GM19351 (cell line): ENCODE results near the gene EIF2D.
"Not testable (repeated sequence)": the region's sequence is repeated elsewhere in the genome, so short reads cannot be mapped to it uniquely, and the experiment has no call there.

Experiments
- ATAC-seq: cut with Tn5 transposase; IDR thresholded peaks from one replicate; pipeline ENCODE4 v1.9.1; 2021; ENCODE audit warnings: mild to moderate bottlenecking, moderate library complexity; ENCODE audit not compliant: unreplicated experiment

EIF2D gene, protein sequence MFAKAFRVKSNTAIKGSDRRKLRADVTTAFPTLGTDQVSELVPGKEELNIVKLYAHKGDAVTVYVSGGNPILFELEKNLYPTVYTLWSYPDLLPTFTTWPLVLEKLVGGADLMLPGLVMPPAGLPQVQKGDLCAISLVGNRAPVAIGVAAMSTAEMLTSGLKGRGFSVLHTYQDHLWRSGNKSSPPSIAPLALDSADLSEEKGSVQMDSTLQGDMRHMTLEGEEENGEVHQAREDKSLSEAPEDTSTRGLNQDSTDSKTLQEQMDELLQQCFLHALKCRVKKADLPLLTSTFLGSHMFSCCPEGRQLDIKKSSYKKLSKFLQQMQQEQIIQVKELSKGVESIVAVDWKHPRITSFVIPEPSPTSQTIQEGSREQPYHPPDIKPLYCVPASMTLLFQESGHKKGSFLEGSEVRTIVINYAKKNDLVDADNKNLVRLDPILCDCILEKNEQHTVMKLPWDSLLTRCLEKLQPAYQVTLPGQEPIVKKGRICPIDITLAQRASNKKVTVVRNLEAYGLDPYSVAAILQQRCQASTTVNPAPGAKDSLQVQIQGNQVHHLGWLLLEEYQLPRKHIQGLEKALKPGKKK

DNA sequence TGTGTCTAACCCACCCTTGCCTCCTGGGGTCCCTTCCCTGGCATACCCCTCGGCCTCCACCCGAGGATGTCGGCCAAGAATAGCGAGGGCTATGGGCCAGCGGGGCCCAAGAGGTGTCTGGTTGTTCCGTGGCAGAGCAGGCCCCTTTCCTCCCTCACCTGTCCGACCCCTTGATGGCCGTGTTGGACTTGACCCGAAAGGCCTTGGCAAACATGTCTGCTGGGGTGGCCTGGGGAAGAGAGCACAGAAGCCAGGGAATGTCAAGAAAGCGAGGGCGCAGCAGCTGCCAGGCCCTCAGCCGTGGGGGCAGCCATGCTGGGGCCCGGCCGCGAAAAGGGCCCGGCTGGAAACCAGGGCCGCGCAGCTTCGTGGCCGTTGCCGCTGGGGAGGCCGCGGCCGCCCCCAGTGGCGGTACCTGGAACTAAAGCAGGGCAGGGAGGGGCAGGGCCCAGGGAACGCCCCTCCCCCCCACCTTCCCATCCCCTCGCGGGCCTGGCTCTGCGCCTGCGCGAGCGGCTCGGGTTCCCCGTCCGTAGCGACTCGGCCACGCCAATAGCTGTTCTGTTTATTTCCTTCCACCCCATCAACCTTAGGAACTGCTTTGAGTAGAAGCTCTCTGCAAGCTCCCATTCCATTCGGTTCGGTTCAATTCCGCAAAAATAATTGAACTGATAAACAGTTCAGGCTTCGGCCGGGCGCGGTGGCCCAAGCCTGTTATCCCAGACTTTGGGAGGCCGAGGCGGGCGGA, at the start of gene EIF2D:
TSS of gene EIF2D (minus strand) at position 337 of the 748 bp plus-strand sequence. CDS start at position 214, 123 bp downstream.
- ATAC-seq, result peak; percentile 84

DNA sequence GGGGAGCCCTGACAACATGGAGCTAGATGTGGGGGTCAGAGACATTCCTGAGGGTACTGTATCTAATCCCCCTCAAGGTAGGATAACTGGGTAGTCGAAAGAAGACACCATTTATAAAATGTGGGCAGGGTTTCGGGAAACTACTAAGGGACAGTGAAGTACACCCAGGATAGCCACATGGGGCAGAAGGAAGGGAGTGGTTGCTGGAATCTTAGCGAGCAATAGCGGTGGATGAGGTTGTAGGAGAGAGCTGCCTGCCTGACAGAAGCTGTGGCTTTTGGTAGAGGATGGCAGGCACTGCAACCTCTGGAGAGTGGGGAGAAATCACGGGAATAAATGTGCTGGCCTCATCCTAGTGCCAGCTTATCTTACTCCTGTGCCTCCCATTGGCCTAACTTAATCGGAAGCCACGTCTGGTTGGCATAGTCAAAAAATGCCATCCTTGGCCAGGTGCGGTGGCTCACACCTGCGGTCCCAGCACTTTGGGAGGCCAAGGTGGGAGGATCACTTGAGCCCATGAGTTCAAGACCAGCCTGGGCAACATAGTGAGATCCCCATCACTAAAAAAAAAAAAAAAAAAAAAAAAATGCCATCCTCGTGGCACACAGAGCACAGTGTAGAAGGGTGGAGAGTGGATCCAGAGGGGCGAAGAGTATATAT, 49.0 kb upstream of the EIF2D start:
- ATAC-seq, result no peak

DNA sequence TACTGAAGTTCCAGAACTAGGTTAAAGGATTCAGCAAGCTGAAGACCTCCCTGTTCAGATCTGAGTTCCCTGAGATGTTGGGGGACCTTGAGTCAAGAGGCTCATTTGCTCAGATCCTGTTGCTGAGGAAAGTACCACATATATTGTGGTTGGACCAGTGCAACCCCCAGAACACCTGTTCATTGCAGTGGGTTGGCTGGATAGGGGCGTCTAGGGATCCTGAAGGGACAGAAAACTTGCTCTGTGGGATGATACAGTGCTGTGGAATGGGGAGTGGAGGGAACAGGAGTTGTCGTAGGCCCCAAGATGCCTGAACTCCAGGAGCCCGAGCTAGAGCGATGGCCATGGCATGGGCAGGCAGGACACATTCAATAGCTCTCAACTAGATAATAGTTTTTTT, 47.9 kb upstream of the EIF2D start:
- no peak for ATAC-seq

DNA sequence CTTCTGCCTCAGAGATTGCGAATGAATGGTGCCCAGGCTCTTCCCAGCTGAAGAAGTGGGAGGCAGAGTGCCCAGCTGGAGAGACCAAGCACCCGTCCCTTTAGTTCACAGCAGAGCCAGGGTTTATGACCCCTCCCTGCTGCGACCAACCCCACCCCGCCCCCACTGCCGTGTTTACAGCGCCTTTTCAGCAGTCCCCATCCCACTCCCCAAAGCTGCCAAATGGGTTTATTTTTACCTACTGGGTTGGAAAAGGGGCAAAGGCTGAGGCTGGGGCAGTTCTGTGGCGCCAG, 46.7 kb upstream of the EIF2D start:
- ATAC-seq, result no peak

DNA sequence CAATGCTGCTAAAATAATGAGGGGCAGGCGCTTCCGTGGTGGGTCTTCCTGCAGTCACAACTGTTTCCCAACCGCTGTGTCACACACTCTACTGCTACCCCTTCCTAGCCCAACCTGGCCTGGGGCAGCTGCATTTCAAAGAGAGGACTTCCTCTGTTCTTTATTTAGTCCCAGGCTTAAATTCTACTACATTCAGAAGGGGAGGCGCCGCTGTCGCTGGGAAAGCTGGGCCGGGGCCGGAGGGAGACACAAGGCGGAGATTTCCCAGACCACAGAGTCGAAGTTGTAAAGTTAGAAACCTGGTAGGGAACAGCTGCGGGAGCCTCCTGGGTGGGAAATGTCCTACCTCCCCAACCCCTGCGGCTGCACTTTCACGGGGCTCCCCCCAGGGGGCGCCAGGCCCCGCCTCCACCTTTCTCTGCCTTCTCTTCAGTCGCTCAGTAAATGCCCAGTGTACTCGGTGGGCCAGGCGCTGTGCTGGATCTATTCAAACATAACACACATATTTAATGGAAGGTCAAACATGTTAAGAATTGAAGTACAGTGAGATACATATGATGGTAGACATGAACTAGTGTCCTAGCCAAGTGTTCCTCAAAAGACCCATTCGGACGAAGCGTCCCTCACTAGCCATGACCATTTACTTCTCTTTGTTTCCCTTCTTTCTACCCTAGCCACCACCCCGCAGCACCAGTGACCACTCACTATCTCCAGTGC, 46.2 kb upstream of the EIF2D start:
- no peak for ATAC-seq

DNA sequence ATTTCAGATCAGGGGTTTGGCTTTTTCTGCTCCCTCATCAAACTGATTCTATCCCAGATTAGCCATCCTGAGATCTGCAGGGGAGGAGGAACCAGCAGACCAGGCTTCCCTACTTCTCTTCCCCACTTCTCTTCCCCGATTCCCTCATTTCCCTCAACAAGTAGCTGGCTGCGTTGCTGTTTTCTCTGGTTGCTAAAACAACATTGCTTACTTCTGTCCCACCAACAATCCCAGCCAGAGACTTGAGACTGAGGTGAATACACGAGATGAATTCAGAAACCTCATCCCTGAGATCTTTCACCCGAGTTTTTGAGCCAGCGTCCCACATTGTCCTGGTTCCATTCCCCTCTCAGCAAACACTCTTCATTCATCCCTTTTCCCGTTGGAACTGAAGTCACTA, 45.5 kb upstream of the EIF2D start:
- ATAC-seq, result no peak

DNA sequence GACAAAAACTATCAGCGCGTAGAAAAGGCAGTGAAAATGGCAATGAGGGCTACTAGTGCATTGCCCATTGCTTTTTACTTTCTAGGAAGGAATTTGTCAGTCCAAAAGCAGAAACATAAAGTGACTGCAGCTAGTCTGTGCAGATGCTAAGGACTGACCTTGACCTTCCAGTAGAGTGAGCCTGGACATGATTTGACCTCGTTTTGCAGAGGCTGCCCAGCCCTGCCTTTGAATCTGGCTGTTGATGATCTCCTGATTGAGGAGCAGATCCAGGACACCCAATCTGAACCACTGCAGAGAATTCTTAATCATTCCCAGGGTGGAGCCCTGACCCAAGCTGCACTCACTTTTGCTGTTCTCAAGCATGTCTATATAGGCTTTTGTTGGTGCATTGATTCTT, 44.7 kb upstream of the EIF2D start:
- ATAC-seq, result no peak

DNA sequence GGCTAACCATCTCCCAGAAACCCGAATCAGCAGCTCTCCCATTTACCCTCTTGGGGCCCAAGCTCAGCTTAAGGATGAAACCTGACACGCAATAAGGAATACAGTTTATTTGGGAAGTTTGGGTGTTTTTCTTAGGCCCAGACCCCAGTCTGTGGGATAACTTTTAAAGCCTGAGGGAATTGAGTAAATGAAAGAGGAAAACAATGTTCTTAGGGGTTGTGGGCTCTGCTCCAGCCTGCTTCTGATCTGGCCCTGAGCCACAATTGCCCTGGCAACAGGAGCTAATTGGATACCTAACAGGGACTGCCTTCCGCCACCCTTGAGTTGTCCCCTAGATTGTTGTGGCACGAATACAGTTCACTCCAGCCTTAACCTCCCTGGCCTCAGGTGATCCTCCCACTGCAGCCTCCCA, 43.2 kb upstream of the EIF2D start:
- ATAC-seq, result no peak

DNA sequence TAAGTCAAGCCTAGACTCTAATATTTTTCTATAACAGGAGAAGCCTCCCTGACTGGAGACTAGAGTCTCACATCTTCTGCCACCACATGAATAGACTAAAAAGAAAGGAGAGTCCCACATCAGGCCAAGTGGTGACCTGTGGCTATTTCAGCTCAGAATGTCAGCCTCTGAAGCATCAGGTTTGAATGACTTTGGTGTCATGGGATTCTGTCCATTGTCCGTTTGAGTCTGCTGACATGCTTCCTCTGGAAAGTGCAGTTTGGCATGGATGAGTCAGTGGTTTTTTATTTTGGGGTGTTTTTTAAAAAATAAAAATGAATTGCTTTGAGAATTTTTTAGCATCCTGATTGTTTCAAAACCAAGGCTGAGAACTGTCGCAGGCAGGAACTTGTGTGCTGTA, 42.6 kb upstream of the EIF2D start:
- no peak for ATAC-seq

DNA sequence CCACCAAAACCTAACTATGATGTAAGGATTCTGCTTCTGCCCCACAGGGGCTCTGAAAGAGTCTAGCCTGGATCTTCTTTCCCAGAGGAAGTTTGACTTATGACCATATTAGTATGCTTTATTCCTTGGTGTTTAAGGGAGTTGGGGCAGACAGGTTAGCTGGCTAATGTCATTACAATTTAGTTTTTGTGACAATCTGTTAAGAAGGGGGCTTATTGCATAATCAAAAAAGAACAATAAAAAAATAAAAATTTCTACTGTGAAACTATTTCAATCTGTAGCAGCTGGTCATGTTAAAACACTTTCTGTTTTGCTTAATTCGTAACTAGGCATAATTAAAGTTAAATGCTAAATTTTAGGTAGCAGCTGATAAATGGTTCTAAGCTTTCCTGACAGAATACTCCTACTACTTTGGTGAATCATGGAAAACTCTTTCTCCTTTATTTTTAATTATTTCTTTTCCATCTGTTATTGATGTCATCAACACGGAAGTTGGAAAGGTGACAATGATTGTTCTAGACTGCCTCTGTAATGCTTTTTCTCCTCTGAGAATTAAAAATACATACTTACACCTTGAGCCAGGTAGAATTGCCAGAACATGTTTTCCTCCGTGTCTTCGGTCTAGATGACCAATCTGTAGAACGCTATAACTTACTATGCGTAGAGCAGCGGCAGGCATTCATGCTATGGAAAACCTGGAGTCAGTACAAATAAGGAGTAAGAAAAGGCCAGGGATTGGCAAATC, 41.6 kb upstream of the EIF2D start:
- no peak for ATAC-seq

DNA sequence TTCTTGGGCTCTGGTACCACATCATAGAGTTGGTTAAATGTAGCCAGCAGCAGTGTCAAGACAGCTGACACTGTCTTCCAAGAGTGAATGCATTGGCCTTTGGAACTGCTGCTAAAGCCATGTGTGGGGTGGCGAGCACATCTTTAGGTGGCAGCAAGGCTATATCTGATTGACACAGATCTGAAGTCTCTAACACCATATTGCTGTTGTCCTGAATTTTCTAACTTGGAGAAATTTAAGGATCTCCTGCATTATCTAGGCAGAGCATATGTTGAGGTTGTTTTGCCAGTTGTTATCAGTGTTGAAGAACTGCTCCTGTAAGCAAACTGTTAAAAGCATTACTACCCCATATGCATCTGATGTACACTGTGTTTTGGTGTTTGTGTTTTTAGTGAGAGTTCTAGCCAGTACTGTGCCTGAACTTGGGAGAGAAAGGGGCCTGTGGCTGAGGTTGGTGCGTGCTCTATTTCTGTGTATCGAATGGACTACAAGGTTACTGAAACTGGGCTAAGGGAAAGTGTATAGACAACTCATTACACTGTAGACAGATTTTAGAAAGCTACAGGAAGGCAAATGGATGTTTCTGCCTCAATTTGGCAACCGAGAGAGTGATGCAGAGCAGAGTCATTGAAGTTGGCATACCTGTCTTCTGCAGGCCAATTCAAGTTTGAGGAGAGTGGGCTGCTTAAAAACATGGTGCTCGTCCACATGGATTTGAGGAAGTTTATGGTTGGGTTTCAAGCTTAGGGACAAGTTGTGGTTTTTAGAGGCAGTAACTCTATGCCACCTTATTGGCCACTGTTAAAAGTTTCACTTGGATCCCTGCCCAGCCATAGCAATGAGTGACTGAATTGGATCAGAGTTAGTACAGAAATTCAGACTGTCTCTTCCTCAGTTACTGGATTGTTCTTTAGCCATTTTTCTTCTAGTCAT, 40.0 kb upstream of the EIF2D start:
- no peak for ATAC-seq

DNA sequence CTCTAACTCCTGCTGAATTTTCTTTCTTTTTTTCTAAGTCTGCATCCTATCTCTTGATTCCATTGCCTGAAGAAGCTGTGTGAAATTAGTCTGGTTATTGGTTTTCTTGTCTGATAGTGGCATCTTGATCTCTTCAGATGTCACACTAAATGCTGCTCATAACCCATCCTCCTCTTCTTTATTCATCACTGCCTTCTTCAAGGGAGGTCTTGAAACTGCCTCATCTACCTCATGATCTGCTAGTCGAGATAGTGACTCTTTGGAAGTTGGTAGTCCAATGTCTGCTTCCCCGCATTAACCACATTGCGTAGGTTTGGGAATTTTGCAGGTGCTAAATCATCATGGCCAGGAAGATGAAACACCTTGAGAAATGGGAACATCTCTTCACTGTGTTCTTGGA, 38.7 kb upstream of the EIF2D start:
- no peak for ATAC-seq

DNA sequence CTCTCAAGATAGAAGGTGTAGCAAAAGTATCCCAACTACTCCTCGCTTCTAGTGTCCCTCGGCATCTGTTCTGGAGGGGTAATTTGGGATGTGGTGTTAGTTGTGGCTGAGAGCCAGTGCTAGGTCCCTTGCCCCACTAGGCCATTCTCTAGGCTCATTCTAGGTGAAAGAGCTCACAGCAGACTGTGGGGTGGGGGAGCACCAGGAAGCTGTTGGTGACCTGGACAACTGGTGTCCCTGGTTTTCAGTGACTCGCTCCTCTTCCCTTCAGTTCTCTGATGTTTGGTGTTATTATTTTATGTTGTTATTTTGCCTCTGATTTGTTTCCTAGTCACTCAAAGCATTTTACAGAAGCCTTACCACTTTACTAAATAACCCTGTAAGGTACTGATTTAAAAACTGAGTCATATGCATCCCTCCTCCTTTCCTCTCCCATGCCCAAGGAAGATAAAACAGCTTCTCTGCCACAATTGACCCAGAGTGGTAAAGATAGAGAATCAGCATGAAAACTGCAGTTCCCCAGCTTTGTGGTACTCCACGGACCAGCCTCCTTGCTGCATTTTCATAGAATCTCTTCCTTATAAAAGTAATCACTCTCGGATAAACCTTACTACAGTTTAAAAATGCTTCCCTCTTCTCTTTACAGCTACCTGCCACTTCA, 37.1 kb upstream of the EIF2D start:
- ATAC-seq, result no peak

DNA sequence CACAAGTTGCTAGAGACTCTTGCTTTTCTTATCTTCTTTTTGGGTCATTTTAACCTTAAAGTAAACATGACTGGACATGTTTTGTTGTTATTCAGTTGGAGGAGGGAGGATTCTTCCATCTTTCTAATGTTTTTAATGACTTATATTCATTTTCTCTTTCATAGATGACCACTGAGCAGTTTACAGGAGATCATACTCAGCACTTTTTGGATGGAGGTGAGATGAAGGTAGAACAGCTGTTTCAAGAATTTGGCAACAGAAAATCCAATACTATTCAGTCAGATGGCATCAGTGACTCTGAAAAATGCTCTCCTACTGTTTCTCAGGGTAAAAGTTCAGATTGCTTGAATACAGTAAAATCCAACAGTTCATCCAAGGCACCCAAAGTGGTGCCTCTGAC, 35.0 kb upstream of the EIF2D start:
- no peak for ATAC-seq

DNA sequence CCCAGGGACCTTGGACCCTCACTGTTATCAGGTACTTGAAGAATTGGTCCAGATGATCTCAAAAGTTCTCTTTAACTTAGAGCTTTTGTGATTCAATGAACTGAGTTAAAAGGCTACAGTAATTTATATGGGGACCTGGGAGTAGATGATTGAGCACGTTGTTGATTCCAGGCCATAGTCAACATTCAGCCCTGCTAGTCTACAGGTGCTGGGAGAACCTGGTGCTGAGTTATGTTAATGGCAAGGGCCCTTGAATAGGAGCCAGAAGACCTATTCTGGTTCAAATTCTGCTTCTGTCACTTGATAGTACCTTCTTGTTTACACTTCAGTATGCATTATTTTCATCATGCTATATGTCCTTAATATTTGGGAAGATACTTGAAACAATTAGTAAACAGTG, 34.2 kb upstream of the EIF2D start:
- no peak for ATAC-seq

DNA sequence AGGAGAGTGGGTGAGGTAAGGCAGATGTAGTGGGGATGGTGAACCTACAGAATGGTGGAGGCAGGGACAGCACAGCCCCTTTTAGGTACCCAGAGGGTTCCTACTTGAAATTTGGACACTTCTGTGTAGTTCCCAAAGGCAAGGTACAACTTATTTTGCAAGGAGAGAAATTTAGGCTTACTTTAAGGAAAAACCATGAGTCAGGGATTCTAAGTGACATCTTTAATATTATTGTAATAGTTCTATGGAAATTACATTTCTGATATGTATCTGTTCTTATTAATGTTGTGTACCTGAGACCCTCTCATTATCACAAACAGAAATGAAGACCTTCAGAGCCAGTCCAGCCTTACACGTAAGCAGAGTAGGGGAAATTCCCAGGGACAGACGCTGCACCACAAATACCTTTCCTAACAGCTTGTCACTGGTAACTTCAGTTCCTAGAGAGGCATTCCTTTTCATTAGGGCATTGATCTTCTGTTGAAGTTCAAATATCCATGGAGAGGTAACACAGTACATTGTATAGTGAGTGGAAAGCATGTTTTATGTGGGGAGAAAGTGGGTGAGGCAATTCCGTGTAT, 30.9 kb upstream of the EIF2D start:
- no peak for ATAC-seq

DNA sequence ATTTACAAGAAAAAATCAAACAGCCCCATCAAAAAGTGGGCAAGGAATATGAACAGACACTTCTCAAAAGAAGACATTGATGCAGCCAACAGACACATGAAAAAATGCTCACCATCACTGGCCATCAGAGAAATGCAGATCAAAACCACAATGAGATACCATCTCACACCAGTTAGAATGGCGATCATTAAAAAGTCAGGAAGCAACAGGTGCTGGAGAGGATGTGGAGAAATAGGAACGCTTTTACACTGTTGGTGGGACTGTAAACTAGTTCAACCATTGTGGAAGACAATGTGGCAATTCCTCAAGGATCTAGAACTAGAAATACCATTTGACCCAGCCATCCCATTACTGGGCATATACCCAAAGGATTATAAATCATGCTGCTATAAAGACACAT, 29.8 kb upstream of the EIF2D start:
- not testable (repeated sequence) for ATAC-seq

DNA sequence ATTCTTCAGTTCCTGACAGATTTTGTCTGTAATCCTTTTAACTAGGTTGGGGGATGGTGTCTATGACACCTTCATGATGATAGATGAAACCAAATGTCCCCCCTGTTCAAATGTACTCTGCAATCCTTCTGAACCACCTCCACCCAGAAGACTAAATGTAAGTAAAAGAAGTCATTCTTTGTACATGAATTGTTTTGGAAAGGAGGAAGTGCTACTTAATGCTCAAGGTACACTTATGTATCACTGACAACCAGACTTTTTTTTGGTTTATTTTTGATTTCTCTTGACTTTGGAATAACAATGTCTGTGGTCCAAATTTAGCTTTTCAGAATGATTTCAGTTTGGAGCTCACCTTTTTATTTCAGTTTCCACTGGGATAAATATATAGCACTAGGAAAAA, 25.3 kb upstream of the EIF2D start:
- ATAC-seq, result no peak
